GM18517 (cell line): ENCODE measurements around the gene ADCY2.

ENCODE experiments used
- ATAC-seq: cut with Tn5 transposase; IDR thresholded peaks from one replicate; pipeline ENCODE4 v1.9.1; 2021; ENCODE audit warnings: mild to moderate bottlenecking, moderate library complexity; ENCODE audit not compliant: unreplicated experiment

Gene ADCY2

DNA sequence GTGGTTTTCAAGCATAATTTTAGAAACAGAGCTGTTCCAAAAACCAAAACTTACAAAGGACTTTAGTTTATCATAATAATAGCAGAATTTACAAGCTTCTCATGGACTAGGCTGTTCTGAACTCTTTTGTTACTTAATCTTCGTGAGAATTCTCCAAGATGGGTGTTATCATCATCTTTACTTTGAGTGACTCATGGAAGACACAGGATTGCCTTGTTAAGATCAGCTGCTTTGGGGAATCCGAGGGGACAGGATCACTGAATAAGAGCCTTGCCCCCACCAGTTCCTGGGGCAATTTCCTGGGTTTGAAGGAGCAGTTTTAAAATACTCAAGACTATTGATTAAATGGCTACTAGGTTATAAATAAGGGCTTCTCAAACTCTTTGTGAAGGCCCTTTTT lies 374.5 kb downstream of the ADCY2 start:
- ATAC-seq, result no peak

DNA sequence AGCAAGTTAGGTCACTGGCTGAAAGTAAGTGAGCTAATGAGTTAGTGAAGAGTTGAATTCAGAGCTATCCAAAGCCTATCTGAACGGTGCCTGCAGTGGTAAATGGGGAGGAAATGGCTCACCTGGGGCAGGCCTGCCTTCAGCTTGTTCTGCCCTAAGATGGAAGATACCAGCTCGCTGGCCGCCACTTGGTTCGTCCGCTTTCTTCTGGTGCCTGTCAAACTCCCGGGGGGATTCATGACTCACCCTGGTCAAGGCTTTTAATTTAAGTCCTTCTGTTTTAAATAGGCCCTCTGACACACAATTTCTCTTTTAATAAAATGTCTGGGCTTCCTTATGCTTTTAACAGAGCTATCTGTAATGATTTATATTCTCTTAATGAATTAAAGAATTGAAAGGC lies 376.2 kb downstream of the ADCY2 start:
- no peak for ATAC-seq

DNA sequence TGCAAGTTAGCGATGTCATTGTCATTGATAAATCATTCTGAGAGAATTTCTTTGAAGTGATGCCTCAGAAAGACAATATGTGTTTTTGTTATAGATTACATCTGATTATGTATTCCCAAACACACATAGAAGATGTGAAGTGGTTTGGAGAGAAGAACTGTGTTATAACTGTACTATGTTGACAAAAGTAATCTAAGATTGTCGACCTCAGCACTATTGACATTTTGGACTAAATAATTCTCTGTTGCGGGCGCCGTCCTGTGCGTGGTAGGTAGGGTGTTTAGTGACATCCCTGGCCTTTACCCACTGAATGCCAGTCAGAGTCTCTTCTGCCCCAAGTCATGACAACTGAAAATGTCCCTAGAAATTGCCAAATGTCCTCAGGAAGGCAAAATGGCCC lies 377.2 kb downstream of the ADCY2 start:
- no peak for ATAC-seq

DNA sequence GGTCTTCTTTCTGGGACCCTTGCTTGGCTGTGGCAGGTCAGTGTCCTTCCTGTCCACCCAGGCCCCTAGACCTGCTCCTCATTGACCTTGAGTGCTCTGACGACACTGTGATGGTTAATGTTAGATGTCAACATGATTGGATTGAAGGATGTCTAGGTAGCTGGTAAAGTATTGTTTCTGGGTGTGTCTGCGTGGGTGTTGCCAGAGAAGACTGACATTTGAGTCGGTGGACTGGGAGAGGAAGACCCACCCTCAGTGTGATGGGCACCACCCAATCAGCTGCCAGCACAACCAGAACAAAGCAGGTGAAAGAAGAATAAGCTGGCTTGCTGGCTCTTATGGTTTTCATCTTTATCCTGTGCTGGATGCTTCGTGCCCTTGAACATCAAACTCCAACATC lies 380.5 kb downstream of the ADCY2 start:
- no peak for ATAC-seq

DNA sequence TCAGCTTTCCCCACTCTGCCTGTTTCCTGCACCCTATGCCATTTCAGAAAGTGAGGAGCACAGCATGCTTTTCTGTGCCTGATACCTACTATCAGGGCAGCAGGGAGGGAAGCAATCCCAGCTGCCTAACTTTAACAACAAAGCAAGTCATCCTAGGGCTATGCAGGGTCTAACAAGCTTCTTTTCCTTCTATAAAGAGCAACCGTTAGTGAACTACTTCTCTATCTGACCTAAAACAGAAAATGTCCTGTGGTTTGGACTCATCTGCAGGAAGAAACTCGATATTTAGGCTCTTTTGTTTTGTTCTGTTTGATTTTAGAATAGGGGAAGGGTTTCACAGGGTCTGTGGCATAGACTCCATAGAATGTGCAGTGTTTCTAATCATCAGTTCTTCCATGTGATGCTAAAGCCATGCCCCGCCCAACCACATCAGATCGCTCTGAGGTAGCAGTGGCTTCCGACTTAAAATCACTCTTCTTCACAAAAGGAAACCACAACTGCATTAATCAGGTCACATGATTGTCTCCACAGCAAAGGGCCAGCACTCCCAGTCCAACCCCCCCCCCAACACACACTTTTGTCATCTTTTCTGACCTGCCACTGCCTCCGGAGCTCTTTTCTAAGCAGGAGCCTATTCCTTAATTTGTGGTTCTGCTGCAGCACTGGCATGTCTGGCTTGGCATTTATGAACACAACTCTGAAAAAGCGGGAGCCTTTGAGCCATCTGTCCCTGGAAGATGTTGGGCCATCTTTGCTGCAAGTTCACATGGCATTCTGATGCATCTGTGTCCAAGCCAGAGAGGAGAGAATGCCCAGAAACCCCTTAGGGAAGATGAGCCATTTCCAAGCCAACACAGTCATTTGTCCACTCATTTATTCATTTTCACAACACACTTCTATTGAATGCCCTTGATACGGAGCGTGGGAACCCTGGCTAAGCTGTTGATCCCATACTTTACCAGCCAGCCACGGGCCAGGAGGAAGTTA lies 383.4 kb downstream of the ADCY2 start:
- no peak for ATAC-seq

DNA sequence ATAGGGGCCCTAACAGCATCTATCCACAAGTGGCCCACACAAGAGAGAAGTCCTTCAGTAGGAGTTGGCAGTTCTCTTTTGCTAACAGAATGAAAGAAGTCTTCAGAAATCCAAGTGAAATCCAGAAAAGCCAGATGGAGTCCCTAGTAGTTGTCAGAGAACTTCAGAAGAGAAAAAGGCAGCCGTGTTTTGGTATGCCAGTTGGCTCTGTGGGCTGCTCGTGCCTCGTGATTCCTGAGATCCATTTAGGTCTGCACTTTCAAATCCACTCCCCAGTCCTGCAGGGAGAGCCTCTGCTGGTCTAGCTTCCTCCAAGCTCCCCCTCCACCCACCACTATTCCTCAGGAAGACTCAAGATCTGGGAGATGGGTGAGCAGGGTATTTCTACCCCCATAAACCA lies 386.0 kb downstream of the ADCY2 start:
- ATAC-seq, result no peak

DNA sequence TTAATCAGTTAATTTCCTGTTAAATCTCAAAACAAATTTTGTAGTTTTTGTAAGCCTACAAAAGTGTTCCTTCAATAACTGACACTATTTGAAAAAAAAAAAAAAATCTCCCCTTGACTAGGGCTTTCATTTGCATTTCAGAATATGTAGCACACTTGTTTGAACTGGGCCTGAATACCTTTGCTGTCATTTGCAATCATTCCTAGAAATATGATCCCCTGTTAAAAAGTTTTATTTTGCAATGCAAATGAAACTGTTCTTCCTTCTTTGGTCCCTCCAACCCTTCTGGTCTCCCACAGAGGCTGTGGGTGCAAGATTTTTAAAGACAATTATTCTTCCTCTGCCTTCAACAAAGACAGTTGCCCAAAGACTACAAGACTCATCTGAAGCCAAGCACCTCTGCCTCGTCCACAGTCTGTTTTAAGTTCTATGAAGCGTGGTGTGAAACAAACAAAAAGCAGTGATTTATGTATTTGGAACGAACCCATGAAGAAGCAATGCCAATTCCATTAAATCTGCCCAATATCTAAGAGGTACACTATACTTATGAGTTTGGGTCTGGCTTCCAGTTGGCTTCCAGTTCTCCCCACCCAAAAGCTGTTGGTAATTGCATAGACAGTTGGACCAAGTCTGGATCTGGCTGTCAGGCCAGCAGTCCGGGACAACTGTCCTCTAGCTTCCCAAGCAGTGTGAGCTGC lies 388.9 kb downstream of the ADCY2 start:
- no peak for ATAC-seq

DNA sequence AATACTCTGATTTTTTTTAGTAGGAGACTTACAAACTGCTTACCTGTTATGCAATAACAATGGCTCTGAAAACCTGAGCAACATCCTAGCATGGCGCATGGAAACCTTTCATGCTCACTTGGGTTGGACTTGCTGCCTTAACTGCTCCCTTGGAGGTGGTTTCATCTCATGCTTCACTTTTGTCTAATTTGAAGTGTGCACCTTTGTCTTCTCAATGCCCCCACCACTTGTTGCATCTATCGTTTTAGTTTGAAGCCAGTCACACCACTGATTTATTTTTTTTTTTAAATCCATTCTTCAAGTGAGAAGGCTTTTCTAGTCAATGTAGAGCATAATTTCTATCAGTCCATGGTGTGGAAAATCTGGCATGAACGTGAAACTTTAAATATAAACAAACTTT lies 391.8 kb downstream of the ADCY2 start:
- ATAC-seq, result no peak

DNA sequence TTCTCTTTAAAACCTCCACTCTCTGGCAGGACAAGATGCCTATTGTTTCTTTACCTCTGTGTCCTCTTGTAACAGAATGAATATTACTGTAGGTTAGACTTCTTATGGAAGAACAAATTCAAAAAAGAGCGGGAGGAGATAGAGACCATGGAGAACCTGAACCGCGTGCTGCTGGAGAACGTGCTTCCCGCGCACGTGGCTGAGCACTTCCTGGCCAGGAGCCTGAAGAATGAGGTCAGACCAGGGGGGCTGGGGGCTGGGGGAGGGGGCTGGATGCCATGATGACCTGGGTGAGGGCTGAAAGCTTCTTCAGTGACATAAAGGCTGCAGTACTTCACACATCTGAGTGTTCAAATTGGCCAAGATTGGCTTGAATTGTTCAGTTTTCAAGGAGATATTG lies 393.6 kb downstream of the ADCY2 start:
- ATAC-seq, result no peak

DNA sequence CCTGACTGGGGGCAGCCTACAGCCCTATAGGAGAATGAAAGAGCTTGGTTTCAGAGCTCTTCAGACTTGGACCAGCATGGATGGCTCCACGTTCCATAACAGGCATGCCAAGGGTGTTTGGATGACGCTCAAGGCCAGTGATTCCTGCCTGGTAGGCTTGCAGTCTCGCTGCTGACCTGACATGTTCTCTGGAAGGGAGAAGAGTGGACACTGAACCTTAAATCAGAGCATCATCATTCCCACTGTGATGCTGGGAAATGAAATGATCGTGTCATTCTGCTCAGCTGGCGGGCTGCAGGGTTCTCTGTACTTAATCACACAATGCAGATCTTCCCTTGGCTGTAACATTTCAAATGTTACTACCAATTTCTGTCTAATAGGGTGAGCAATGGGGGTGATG lies 398.0 kb downstream of the ADCY2 start:
- no peak for ATAC-seq

DNA sequence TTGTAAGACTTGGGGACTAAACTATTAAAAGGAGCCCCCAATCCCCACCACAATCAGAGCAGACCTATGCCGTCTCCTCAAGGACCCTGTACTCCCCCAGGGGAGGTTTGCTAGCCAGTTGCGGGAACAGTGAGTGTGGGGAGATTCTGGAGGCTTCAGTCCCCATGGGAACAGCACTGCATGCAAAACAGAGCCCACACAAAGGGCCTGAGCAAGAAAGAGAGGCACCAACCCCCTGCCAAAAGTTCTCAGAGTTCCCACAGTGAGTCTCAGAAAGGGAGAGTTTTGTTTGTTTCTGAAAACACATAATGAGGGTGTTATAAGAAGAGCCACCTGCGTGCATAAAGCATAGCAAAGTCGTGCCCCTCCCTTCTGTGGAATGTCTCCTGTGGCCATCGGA lies 398.4 kb downstream of the ADCY2 start:
- peak; percentile 83 for ATAC-seq

DNA sequence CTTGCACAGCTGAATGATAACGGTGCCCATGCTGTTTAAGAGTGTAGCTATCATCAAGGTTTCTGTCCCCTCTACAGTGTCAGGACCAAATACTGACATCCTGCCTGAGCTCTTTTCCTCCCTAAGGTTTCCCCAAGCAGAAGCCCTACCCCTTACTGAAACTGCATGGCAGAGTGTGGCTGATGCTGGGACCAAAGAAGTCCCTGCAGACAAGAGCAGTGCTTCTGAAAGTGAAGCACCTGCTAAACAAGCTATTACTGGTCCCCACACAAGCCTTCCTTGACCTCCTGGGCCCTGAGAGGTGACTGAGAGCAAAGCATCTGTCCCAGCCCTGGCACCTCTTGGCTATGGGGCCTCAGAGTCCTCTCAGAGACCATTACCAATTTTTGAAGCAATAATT lies 398.9 kb downstream of the ADCY2 start:
- ATAC-seq, result peak; percentile 44

DNA sequence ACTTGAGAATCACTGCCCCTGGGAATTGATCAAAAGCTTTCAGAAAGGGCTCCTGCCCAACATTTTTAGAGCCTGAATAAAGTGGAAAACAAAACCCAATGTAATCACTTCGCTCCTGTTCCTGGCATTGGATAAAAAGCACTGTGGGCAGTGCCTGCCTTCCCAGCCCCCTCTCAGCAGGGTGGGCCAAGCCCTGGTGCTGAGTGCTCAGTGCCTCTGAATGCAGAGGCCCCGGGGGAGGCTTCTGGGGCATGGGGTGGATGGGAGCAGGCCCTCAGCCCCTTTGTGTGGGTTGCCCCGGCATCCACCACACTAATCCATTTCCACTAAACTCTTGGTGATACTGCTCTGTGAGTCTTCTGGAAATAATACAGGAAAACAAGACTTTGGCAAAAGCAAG lies 399.4 kb downstream of the ADCY2 start:
- no peak for ATAC-seq

DNA sequence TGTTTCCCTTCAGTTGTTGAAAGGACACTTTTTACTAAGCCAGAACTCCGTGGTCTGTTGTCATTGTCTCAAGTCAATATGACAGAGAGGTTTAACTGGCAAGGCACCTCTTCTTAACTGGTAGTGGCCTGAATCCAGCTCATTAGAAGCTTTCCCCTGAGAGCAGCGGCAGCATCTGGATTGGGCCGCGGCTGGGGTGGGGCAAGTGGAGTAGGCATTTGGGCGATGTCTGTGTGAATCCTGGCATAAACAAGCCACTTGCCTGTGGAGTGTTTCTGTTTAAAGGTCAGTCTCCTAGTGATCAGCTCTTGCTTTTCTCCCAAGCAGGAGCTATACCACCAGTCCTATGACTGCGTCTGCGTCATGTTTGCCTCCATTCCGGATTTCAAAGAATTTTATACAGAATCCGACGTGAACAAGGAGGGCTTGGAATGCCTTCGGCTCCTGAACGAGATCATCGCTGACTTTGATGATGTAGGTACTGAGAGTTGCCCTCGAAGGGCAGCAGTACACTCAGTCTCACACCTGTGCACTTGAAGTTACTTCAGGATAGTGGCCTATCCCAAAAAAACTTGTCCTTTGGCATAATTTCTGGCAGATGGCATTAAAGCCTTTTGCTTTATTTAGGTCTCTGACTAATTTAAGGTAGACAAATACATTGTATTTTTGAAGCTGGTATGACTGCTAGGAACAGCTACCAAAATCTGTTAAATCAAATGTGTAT lies 406.1 kb downstream of the ADCY2 start:
- no peak for ATAC-seq

DNA sequence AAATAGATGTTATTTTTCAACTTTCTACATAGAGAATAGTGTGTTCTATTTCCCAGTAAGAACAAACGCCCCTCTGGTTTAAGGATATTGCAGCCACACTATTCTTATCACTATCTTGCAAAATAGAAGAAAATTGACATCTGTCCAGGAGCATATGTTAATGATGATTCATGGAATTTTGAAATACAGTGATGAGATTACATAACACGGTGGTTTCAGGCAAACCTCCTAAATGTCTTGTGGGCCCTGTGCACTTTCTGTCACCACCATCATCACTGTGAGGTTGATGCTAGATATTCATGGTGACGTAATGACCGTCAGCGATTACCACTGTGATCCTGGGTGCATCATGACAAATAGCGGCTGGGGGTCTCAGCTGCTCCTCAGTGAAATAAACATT lies 406.9 kb downstream of the ADCY2 start:
- ATAC-seq, result no peak

DNA sequence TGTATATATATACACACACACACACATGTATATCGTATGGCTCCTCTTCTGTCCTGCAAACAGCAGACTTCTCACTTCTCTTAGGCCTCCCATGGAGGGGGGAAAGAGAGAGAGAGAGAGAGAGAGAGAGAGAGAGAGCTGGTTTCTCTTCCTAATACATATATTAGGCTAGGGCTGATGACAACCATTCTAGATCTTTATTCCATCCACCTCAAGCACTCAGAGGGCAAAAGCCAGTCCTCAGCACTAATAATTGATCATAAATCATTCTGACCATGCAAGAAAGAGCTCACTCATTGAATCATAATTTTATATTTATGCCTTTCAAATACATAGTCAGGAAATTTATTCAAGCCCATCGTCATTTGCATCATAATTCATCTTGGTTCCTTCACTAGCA lies 408.0 kb downstream of the ADCY2 start:
- ATAC-seq, result no peak

DNA sequence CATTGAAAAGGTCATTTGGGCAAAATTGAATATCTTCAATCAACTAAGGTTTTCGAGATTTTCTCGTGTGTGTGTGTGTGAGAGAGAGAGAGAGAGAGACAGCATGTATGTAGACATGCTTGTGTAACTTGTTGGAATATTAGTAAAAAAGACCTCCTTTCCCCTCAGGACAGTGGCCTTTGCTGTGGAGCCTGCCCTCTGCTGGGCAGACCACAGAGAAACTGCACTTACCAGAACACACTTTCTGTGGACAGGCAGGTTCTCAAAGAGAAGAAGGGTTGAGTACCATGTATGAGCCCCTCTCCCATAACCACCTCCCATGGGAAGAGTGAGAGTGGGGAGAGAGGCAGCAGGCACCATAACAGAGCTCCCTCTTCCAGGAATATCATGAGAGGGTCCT lies 409.4 kb downstream of the ADCY2 start:
- ATAC-seq, result no peak

DNA sequence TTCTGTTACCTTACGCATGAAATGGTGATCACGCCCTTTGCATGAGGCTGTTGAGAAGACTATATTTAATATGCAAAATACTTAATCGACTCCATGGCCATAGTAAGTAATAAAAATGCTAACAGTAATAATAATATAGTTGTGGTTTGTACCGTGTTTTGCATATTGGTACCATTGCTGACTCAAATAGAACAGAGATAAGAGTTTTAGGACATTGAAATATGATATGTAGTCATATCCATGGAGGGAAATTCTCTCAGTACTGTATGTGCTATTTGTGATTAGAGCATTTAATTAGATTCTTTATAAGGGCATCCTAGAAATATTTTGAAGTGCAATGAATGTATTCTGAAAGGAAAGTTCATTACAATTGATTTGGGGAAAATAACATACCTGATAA lies 413.1 kb downstream of the ADCY2 start:
- ATAC-seq, result no peak

DNA sequence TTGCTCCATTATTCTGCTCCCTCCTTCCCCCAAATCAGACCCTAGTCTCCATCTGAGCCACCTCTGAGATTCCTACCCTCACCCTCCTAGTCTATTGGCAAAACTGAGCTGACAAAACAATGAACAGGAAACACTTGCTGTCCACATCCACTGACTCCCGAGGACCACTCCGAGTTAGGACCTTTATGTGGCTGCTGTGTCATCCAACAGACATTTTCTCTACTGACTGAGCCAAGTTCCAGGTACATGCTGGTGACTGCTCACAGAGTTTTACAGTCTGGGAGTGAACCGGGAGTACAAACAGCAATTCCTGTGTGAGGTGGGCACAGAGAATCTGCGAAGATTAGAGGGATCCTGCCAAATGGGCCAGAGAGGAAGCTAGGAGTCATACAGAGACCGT lies 415.8 kb downstream of the ADCY2 start:
- no peak for ATAC-seq

DNA sequence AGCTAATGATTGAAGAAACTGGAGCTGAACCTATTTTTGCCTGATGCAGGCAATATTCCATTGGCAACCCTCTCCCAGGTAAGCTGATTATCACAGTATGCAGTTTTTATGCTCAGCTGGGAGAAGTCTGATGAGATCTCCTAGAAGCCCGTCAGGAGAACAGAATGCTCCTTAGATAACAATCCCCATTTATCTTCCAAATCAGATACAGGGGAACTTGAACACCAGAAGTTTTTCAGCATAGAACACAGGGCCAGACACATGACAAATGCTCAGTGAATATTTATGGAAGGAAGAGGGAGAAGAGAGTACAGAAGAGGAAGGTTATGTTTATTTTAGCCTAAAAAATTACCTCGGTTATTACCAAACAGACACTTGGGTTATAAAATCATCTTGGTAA lies 417.1 kb downstream of the ADCY2 start:
- ATAC-seq, result no peak

DNA sequence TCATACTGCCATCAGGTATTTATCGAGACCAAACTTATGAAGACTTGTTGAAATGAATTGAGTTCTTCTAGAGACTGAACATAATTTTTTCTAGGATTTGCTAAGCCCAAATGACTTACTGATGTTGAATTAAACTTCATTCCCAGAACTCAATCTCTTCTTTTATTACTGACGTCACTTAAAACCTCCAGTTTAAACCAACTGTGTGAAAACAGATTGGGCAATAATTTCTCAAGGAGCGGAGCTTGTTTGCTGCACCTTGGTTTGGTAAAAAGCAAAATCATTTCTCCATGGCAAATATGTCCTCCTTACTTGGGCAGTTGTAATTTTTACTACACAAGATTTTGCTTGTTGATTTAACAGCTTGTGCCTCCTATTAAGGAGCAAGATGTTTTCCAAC lies 417.6 kb downstream of the ADCY2 start:
- no peak for ATAC-seq

DNA sequence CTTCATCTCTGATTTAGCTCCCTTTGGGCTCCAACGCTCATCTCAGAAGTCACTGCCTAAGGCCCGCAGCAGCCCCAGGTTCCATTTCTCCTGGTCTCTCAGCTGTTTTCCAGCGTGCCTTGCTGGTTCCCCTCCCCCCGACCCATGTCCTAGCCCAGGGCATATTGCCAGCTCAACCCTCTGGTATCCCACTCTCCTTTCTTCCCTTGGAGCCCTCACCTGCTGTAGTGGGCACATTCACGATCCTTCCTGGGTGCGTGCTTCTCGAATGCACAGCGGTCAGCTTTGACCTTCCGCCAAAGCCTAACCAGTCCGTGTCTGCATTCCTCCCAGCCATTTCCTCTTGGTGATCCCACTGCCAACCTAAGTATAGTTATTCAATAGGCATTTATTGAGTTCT lies 418.9 kb downstream of the ADCY2 start:
- no peak for ATAC-seq
